Adipose tissue (tissue), 3 donors: ENCODE data around the gene GIPC2. TPM values are rescaled to one million over a fixed set of nuclear protein-coding genes. Genes with fewer than 3 reads are reported as not detected.
"Not testable (repeated sequence)": the region's sequence is repeated elsewhere in the genome, so short reads cannot be mapped to it uniquely, and the experiment has no call there.

Source experiments
- H3K27ac ChIP-seq: one replicate; pipeline ENCODE4 v1.5.1; 2013; ENCODE audit warnings: low read depth, low read length
- whole genome bisulfite sequencing, 3 donors: extraction: QIAGEN DNeasy Blood & Tissue Kit; methylation state at CpG; one replicate each; pipeline ENCODE4 v1.1.7; 2013; 5-methylcytosine and 5-hydroxymethylcytosine counted together
- polyA plus RNA-seq, 3 donors: library from polyadenylated mRNA; stranded (reverse); fragments of 200-250 nt; gene quantifications; one replicate each; pipeline ENCODE4 v1.2.3, GENCODE V29; 2013
- donor health status: healthy with polysubstance abuse.
- donor health status: Bipolar disorder and iron deficiency.
- donor health status: healthy.

GIPC2 gene
- polyA plus RNA-seq, 3 donors: 2.2 to 11.8 (median 3.0) TPM

- no peak overlapping the region for H3K27ac ChIP-seq
- WGBS, 3 donors: 67 to 76% (median 74%) methylated on average over 9 of the region's 9 CpGs
Measured at GRCh38 chr1:78114034-78114956, 68.5 kb downstream of the GIPC2 start.

GRCh38 chr1:78120485-78120884 lies 74.7 kb downstream of the GIPC2 start:
- 95 to 97% (median 96%) methylated on average over 6 of the region's 6 CpGs for WGBS, 3 donors
- H3K27ac ChIP-seq: not testable (repeated sequence)

- 82 to 85% (median 84%) methylated on average over 2 of the region's 2 CpGs for WGBS, 3 donors
- no peak overlapping the region for H3K27ac ChIP-seq
Measured at GRCh38 chr1:78121710-78122109, 75.9 kb downstream of the GIPC2 start.

- no peak overlapping the region for H3K27ac ChIP-seq
- 67 to 87% (median 67%) methylated on average over 5 of the region's 5 CpGs for WGBS, 3 donors
Measured at GRCh38 chr1:78122389-78122788, 76.6 kb downstream of the GIPC2 start.

- WGBS, 3 donors: 84 to 92% (median 86%) methylated on average over 3 of the region's 3 CpGs
- H3K27ac ChIP-seq: no peak overlapping the region
Measured at GRCh38 chr1:78126506-78126905, 80.7 kb downstream of the GIPC2 start.

GRCh38 chr1:78132174-78132947 lies 86.6 kb downstream of the GIPC2 start:
- 80 to 84% (median 83%) methylated on average over 3 of the region's 3 CpGs for WGBS, 3 donors
- no peak overlapping the region for H3K27ac ChIP-seq

GRCh38 chr1:78132948-78133322 lies 87.2 kb downstream of the GIPC2 start:
- 80 to 87% (median 83%) methylated on average over 1 of the region's 1 CpG for WGBS, 3 donors
- H3K27ac ChIP-seq: no peak overlapping the region

GRCh38 chr1:78136680-78137079 lies 90.9 kb downstream of the GIPC2 start:
- WGBS, 3 donors: 75 to 92% (median 75%) methylated on average over 1 of the region's 1 CpG
- no peak overlapping the region for H3K27ac ChIP-seq

- 86 to 95% (median 91%) methylated on average over 3 of the region's 3 CpGs for WGBS, 3 donors
- H3K27ac ChIP-seq: no peak overlapping the region
Measured at GRCh38 chr1:78141531-78142231, 95.9 kb downstream of the GIPC2 start.

GRCh38 chr1:78142736-78143135 lies 97.0 kb downstream of the GIPC2 start:
- H3K27ac ChIP-seq: no peak overlapping the region
- 87 to 96% (median 96%) methylated on average over 4 of the region's 4 CpGs for WGBS, 3 donors

- H3K27ac ChIP-seq: no peak overlapping the region
- WGBS, 3 donors: 51 to 74% (median 55%) methylated on average over 4 of the region's 4 CpGs
Measured at GRCh38 chr1:78143152-78143551, 97.4 kb downstream of the GIPC2 start.

GRCh38 chr1:78143673-78144072 lies 97.9 kb downstream of the GIPC2 start:
- 53 to 92% (median 84%) methylated on average over 2 of the region's 2 CpGs for WGBS, 3 donors
- no peak overlapping the region for H3K27ac ChIP-seq

- H3K27ac ChIP-seq: no peak overlapping the region
- WGBS, 3 donors: 9 to 21% (median 11%) methylated on average over 2 of the region's 2 CpGs
Measured at GRCh38 chr1:78145105-78145580, 99.4 kb downstream of the GIPC2 start.

GRCh38 chr1:78146205-78146771 lies 100.5 kb downstream of the GIPC2 start:
- WGBS, 3 donors: 71 to 97% (median 71%) methylated on average over 2 of the region's 2 CpGs
- H3K27ac ChIP-seq: no peak overlapping the region

GRCh38 chr1:78147031-78147430 lies 101.3 kb downstream of the GIPC2 start:
- WGBS, 3 donors: 90 to 95% (median 92%) methylated on average over 5 of the region's 5 CpGs
- no peak overlapping the region for H3K27ac ChIP-seq

GRCh38 chr1:78153092-78153736 lies 107.4 kb downstream of the GIPC2 start:
- no peak overlapping the region for H3K27ac ChIP-seq
- 75 to 87% (median 77%) methylated on average over 4 of the region's 4 CpGs for WGBS, 3 donors

- 86 to 92% (median 91%) methylated on average over 4 of the region's 4 CpGs for WGBS, 3 donors
- no peak overlapping the region for H3K27ac ChIP-seq
Measured at GRCh38 chr1:78155121-78155520, 109.4 kb downstream of the GIPC2 start.
